Dendritic cell treated with granulocyte-macrophage colony-stimulating factor and Interleukin-4, amounts not matched to agents 40 ng/mL and 50 ng/mL, for 4 days (primary cell): ENCODE data around the gene ZNF644.
"Not testable (repeated sequence)": the region's sequence is repeated elsewhere in the genome, so short reads cannot be mapped to it uniquely, and the experiment has no call there.

Experiments
- H3K27ac Mint-ChIP-seq: one replicate; pipeline ENCODE4 v1.8.0; 2022; ENCODE audit warnings: mild to moderate bottlenecking, mixed read lengths
- H3K27me3 Mint-ChIP-seq: one replicate; pipeline ENCODE4 v1.8.0; 2022; ENCODE audit warnings: mild to moderate bottlenecking, mixed read lengths
- H3K36me3 Mint-ChIP-seq: one replicate; pipeline ENCODE4 v1.8.0; 2022; ENCODE audit warnings: low read depth, mixed read lengths
- H3K4me1 Mint-ChIP-seq: one replicate; pipeline ENCODE4 v1.8.0; 2022; ENCODE audit warnings: low read depth, mixed read lengths
- H3K4me3 Mint-ChIP-seq: one replicate; pipeline ENCODE4 v1.8.0; 2022; ENCODE audit warnings: mild to moderate bottlenecking, moderate library complexity, mixed read lengths
- H3K9me3 Mint-ChIP-seq: one replicate; pipeline ENCODE4 v1.8.0; 2022; ENCODE audit warnings: mixed read lengths
- intact Hi-C: fragments of 100-400 bp; cut with micrococcal nuclease; formaldehyde crosslinking; loops from one replicate; pipeline ENCODE4 v1.15.0; 2022

ZNF644 gene

GRCh38 chr1:91021686-91022517 lies at the start of gene ZNF644:
Gene ZNF644 (minus strand): TSS chr1:91022035. CDS start chr1:90982353, 39,682 bp downstream.
- Mint-ChIP-seq H3K4me1 (peaks cover 58% of the 10 kb centered on the region), H3K9me3 (no peaks in the 10 kb centered on the region), H3K4me3 (peak within 1 kb of the TSS; percentile 89), H3K36me3 (peaks cover 19% of the 10 kb centered on the region), H3K27ac (peak within 1 kb of the TSS; percentile 99), H3K27me3 (no peaks in the 10 kb centered on the region)
- intact Hi-C loops: loop anchor here (2.0 kb wide), 1 partner anchor 39 kb away; no protein-coding TSS in a partner anchor

GRCh38 chr1:91070298-91070697 lies 48.5 kb upstream of the ZNF644 start:
- Mint-ChIP-seq H3K27me3 (no peaks in the 10 kb centered on the region), H3K4me1 (peaks cover under 1% of the 10 kb centered on the region), H3K9me3 (no peaks in the 10 kb centered on the region), H3K36me3 (no peaks in the 10 kb centered on the region), H3K27ac (no peak overlapping the region), H3K4me3 (no peak overlapping the region)
- intact Hi-C loops: no loop called here

- H3K9me3 Mint-ChIP-seq: peaks cover 15% of the 10 kb centered on the region
- intact Hi-C loops: no loop called here
- no peaks in the 10 kb centered on the region for H3K4me1 Mint-ChIP-seq
- H3K27ac Mint-ChIP-seq: no peak overlapping the region
- no peaks in the 10 kb centered on the region for H3K36me3 Mint-ChIP-seq
- no peak overlapping the region for H3K4me3 Mint-ChIP-seq
- H3K27me3 Mint-ChIP-seq: no peaks in the 10 kb centered on the region
Observed at GRCh38 chr1:91066538-91066937, 44.7 kb upstream of the ZNF644 start.

- no peaks in the 10 kb centered on the region for H3K27me3 Mint-ChIP-seq
- no peak overlapping the region for H3K27ac Mint-ChIP-seq
- H3K36me3 Mint-ChIP-seq: no peaks in the 10 kb centered on the region
- no peak overlapping the region for H3K4me3 Mint-ChIP-seq
- intact Hi-C loops: no loop called here
- no peaks in the 10 kb centered on the region for H3K4me1 Mint-ChIP-seq
- peaks cover 15% of the 10 kb centered on the region for H3K9me3 Mint-ChIP-seq
Observed at GRCh38 chr1:91065337-91065736, 43.5 kb upstream of the ZNF644 start.

- intact Hi-C loops, H3K36me3 Mint-ChIP-seq, H3K27ac Mint-ChIP-seq, H3K4me3 Mint-ChIP-seq, H3K27me3 Mint-ChIP-seq, H3K4me1 Mint-ChIP-seq: not testable (repeated sequence)
- peaks cover 15% of the 10 kb centered on the region for H3K9me3 Mint-ChIP-seq
Observed at GRCh38 chr1:91063403-91063802, 41.6 kb upstream of the ZNF644 start.

GRCh38 chr1:91059157-91059556 lies 37.3 kb upstream of the ZNF644 start:
- peaks cover 6% of the 10 kb centered on the region for H3K4me1 Mint-ChIP-seq
- intact Hi-C loops: no loop called here
- H3K9me3 Mint-ChIP-seq: peaks cover 11% of the 10 kb centered on the region
- H3K27ac Mint-ChIP-seq: no peak overlapping the region
- H3K4me3 Mint-ChIP-seq: no peak overlapping the region
- H3K27me3 Mint-ChIP-seq: no peaks in the 10 kb centered on the region
- H3K36me3 Mint-ChIP-seq: no peaks in the 10 kb centered on the region

- Mint-ChIP-seq H3K27me3 (no peaks in the 10 kb centered on the region), H3K9me3 (no peaks in the 10 kb centered on the region), H3K36me3 (no peaks in the 10 kb centered on the region), H3K4me1 (peaks cover 6% of the 10 kb centered on the region), H3K4me3 (no peak overlapping the region), H3K27ac (no peak overlapping the region)
- intact Hi-C loops: no loop called here
Observed at GRCh38 chr1:91057784-91058183, 35.9 kb upstream of the ZNF644 start.

- intact Hi-C loops: loop anchor here (2.0 kb wide), 1 partner anchor 14 kb away; no protein-coding TSS in a partner anchor
- Mint-ChIP-seq H3K4me3 (no peak overlapping the region), H3K27ac (no peak overlapping the region), H3K9me3 (no peaks in the 10 kb centered on the region), H3K27me3 (no peaks in the 10 kb centered on the region), H3K36me3 (no peaks in the 10 kb centered on the region), H3K4me1 (peaks cover 6% of the 10 kb centered on the region)
Observed at GRCh38 chr1:91054780-91055481, 33.1 kb upstream of the ZNF644 start.

- Mint-ChIP-seq H3K27me3 (no peaks in the 10 kb centered on the region), H3K9me3 (no peaks in the 10 kb centered on the region), H3K4me1 (no peaks in the 10 kb centered on the region), H3K36me3 (no peaks in the 10 kb centered on the region), H3K4me3 (no peak overlapping the region), H3K27ac (no peak overlapping the region)
- intact Hi-C loops: loop anchor here (2.0 kb wide), 1 partner anchor 15 kb away; no protein-coding TSS in a partner anchor
Observed at GRCh38 chr1:91053630-91054029, 31.8 kb upstream of the ZNF644 start.

GRCh38 chr1:91049551-91049950 lies 27.7 kb upstream of the ZNF644 start:
- H3K4me1 Mint-ChIP-seq, H3K9me3 Mint-ChIP-seq, H3K4me3 Mint-ChIP-seq, H3K36me3 Mint-ChIP-seq, H3K27me3 Mint-ChIP-seq, intact Hi-C loops: not testable (repeated sequence)
- peak overlapping the region; percentile 28 for H3K27ac Mint-ChIP-seq

- intact Hi-C loops: no loop called here
- no peaks in the 10 kb centered on the region for H3K36me3 Mint-ChIP-seq
Observed at GRCh38 chr1:91046766-91047165, 24.9 kb upstream of the ZNF644 start.

GRCh38 chr1:91045284-91045683 lies 23.4 kb upstream of the ZNF644 start:
- peaks cover 4% of the 10 kb centered on the region for H3K27me3 Mint-ChIP-seq
- intact Hi-C loops: no loop called here
- no peak overlapping the region for H3K27ac Mint-ChIP-seq

More at GRCh38 chr1:91046766-91047165, 24.9 kb upstream of the ZNF644 start:
- peaks cover 8% of the 10 kb centered on the region for H3K9me3 Mint-ChIP-seq
- peaks cover 6% of the 10 kb centered on the region for H3K4me1 Mint-ChIP-seq
- no peak overlapping the region for H3K27ac Mint-ChIP-seq
- no peak overlapping the region for H3K4me3 Mint-ChIP-seq
- H3K27me3 Mint-ChIP-seq: peaks cover 4% of the 10 kb centered on the region

GRCh38 chr1:91044776-91045175 lies 22.9 kb upstream of the ZNF644 start:
- H3K27me3 Mint-ChIP-seq, H3K4me3 Mint-ChIP-seq, H3K4me1 Mint-ChIP-seq, H3K27ac Mint-ChIP-seq, intact Hi-C loops, H3K36me3 Mint-ChIP-seq: not testable (repeated sequence)
- H3K9me3 Mint-ChIP-seq: peaks cover 21% of the 10 kb centered on the region

More at GRCh38 chr1:91045284-91045683, 23.4 kb upstream of the ZNF644 start:
- Mint-ChIP-seq H3K4me3 (no peak overlapping the region), H3K36me3 (no peaks in the 10 kb centered on the region), H3K9me3 (peaks cover 21% of the 10 kb centered on the region), H3K4me1 (peaks cover 6% of the 10 kb centered on the region)

- not testable (repeated sequence) for H3K36me3 Mint-ChIP-seq
Observed at GRCh38 chr1:91042372-91042771, 20.5 kb upstream of the ZNF644 start.

More at GRCh38 chr1:91042372-91042771, 20.5 kb upstream of the ZNF644 start:
- H3K27me3 Mint-ChIP-seq, H3K4me3 Mint-ChIP-seq, H3K27ac Mint-ChIP-seq, intact Hi-C loops, H3K4me1 Mint-ChIP-seq: not testable (repeated sequence)
- H3K9me3 Mint-ChIP-seq: peaks cover 21% of the 10 kb centered on the region
